NB4 (cell line): Measurements from ENCODE around the gene AHCTF1.

Experiments used
- DNase-seq: peaks from one replicate; pipeline ENCODE4 v3.0.0; 2010; ENCODE audit warnings: low read depth
- H3K4me3 ChIP-seq: one replicate; pipeline ENCODE4 v1.5.1; 2011; ENCODE audit warnings: mild to moderate bottlenecking, low read depth, low read length, moderate library complexity
- MAX ChIP-seq: IDR thresholded peaks from 2 replicates; pipeline ENCODE4 v1.6.1; 2011; ENCODE audit warnings: low read depth, low read length
- MYC ChIP-seq: IDR thresholded peaks from 2 replicates; pipeline ENCODE4 v1.6.1; 2011; ENCODE audit warnings: low read depth, low read length
- POLR2A ChIP-seq: IDR thresholded peaks from 2 replicates; pipeline ENCODE4 v1.6.1; 2011; ENCODE audit warnings: mild to moderate bottlenecking; ENCODE audit not compliant: insufficient read length; ENCODE audit errors: extremely low read depth
- TF ChIP-seq, protein P1 (sequence below): IDR thresholded peaks from one replicate; pipeline ENCODE4 v1.5.1; 2012; ENCODE audit warnings: low read depth, low read length

AHCTF1 gene

DNA sequence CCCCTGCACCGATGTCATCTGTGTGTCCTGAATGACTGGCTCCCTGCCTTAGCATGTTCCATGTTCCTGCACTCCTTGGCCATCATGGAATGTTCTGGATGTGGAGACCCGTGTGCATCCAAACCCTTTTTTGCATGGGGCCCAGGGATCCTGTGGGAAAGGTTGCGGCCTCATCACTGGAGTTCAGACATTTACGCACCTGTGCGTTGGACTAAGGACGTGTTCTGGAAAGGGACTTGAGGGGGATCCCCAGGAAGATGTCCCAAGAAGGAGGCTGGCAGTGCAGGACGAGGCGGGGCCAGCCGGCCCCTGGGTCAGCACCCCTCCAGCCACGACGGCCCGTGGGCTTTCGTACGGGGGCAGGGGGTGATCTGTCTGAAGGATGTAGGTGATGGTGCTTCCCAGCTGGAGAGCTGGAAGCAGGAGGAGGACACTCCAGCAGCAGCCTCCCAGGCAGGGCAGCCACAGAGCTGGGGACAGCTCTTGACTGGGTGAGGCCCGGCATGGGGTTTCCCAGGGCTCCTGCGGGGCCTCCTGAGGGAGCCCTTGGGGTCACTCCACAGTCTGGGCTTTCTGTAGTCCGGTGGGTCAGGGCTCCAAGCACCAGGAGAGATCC is 140.3 kb downstream of the AHCTF1 start:
- no peak for DNase-seq

DNA sequence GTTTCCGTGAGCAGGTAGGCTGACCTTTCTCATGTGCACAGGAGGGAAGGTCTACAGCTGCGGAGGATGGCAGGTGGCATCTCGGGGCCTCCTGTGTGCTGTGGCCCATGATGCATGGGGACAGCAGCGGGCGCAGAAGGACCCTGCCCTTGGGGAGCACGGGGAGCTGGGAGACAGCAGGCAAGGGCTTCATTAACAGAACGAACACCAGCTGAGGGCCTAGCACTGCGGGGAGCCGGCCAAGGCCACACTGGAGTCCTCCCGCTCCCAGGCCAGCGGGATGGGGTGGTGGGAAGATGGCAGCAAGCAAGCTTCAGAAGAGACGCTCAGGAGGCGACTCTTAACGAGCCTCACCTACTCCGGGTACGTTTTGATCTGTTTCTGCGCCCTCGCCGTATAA is 140.9 kb downstream of the AHCTF1 start:
- no peak for DNase-seq
- TF ChIP-seq MYC (no peak), POLR2A (no peak), MAX (no peak)
- TF ChIP-seq, protein P1, sequence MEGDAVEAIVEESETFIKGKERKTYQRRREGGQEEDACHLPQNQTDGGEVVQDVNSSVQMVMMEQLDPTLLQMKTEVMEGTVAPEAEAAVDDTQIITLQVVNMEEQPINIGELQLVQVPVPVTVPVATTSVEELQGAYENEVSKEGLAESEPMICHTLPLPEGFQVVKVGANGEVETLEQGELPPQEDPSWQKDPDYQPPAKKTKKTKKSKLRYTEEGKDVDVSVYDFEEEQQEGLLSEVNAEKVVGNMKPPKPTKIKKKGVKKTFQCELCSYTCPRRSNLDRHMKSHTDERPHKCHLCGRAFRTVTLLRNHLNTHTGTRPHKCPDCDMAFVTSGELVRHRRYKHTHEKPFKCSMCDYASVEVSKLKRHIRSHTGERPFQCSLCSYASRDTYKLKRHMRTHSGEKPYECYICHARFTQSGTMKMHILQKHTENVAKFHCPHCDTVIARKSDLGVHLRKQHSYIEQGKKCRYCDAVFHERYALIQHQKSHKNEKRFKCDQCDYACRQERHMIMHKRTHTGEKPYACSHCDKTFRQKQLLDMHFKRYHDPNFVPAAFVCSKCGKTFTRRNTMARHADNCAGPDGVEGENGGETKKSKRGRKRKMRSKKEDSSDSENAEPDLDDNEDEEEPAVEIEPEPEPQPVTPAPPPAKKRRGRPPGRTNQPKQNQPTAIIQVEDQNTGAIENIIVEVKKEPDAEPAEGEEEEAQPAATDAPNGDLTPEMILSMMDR: no peak
- peak overlapping the region; percentile 48 for H3K4me3 ChIP-seq

More for the DNA sequence above, 140.3 kb downstream of the AHCTF1 start:
- no peak overlapping the region for H3K4me3 ChIP-seq
- TF ChIP-seq, protein P1: no peak
- no peak for TF ChIP-seq MAX
- no peak for TF ChIP-seq MYC
- no peak for TF ChIP-seq POLR2A

- DNase-seq: no peak
- peak overlapping the region; percentile 48 for H3K4me3 ChIP-seq
- TF ChIP-seq MYC (no peak), MAX (no peak), POLR2A (no peak)
- TF ChIP-seq, protein P1: no peak
Measured at GRCh38 chr1:246790364-246790763, 141.4 kb downstream of the AHCTF1 start.

DNA sequence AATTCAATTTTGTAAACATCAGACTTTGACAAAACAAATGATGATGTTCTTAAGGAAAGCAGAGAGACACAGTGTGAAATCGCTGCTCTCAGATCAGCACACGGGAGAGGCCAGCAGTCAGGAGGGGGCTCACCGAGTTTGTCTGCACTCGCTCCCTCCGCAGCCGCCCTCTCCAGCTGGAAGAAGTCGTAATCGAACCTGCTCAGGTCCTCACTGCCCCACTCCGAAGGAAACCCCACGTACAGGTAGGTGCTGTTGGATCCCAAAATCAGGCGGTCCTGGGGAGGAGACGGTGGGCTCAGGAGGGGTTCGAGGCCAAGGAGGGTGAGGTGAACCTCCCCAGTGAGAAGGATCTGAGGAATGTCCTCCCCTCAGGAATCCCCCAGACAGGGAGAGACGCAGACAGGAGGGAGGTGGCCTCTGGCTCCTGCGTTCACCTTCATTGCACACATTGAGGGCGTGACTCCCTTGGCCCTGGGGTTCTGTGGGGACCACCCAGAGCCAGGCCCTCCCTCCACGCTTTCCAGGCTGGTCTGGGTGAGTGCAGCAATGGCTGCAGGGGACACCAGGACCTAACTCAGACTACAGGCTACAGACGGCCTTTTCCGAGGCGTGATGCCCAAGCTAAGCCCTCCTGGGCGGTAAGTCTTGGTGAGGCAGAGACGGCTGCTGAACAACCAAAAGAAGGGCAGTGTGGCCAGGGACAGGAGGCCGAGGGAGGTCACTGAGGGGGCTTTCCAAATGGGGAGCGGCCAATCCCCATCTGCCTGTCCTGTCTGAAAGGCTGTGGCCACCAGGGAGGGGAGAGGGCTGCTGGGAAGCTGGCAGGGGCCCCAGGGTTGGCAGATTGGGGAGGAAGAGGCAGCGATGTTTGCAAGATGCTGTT is 142.1 kb downstream of the AHCTF1 start:
- TF ChIP-seq MYC: no peak
- peak overlapping the region; percentile 48 for H3K4me3 ChIP-seq
- DNase-seq: no peak
